Measurements from ENCODE around the gene STXBP4.

STXBP4 gene

GRCh38 chr17:55160501-55160900 is 191.9 kb downstream of the STXBP4 start:
- H3F3A ChIP-seq (ENCODE audit: insufficient read depth, low read length) = no peaks in the 10 kb centered on the region
- no peaks in the 10 kb centered on the region for H3K9me3 ChIP-seq (replicated peaks; ENCODE audit: insufficient read depth, low read length)
- no peak overlapping the region for H3K27ac ChIP-seq (ENCODE audit: low read length)
- H3K4me2 ChIP-seq (ENCODE audit: low read depth, low read length) = no peak overlapping the region
- no peaks in the 10 kb centered on the region for H4K20me1 ChIP-seq (ENCODE audit: insufficient read depth, low read length)
- TF ChIP-seq CTCF (IDR thresholded peaks at IDR 0.05; ENCODE audit: low read length) (no peak), EZH2 (optimal IDR thresholded peaks at IDR 0.05; ENCODE audit: low read depth, low read length) (no peak), EZH2phosphoT487 (IDR thresholded peaks at IDR 0.05; ENCODE audit: low read length) (no peak)
- no peak overlapping the region for H3K4me3 ChIP-seq (ENCODE audit: low read length)
- H3K9ac ChIP-seq (ENCODE audit: low read length) = no peak overlapping the region
- no peaks in the 10 kb centered on the region for H3K36me3 ChIP-seq (replicated peaks; ENCODE audit: insufficient read depth, low read length)
- no peak for DNase-seq
- no peaks in the 10 kb centered on the region for H3K27me3 ChIP-seq (replicated peaks; ENCODE audit: insufficient read depth, low read length)
- no peaks in the 10 kb centered on the region for H3K9me2 ChIP-seq (replicated peaks; ENCODE audit: insufficient read depth, low read length)
- no peaks in the 10 kb centered on the region for H3K79me2 ChIP-seq (ENCODE audit: low read length)
- H3K4me1 ChIP-seq (ENCODE audit: low read length) = no peaks in the 10 kb centered on the region
- H2AFZ ChIP-seq (ENCODE audit: low read length) = no peak overlapping the region

GRCh38 chr17:55161935-55162555 is 193.5 kb downstream of the STXBP4 start:
- no peaks in the 10 kb centered on the region for H3K79me2 ChIP-seq (ENCODE audit: low read length)
- no peak overlapping the region for H3K4me3 ChIP-seq (ENCODE audit: low read length)
- no peaks in the 10 kb centered on the region for H3K9me2 ChIP-seq (replicated peaks; ENCODE audit: insufficient read depth, low read length)
- H3K27me3 ChIP-seq (replicated peaks; ENCODE audit: insufficient read depth, low read length) = no peaks in the 10 kb centered on the region
- H2AFZ ChIP-seq (ENCODE audit: low read length) = no peak overlapping the region
- no peak for DNase-seq
- H3K27ac ChIP-seq (ENCODE audit: low read length) = no peak overlapping the region
- no peaks in the 10 kb centered on the region for H3K9me3 ChIP-seq (replicated peaks; ENCODE audit: insufficient read depth, low read length)
- H3K9ac ChIP-seq (ENCODE audit: low read length) = no peak overlapping the region
- H4K20me1 ChIP-seq (ENCODE audit: insufficient read depth, low read length) = no peaks in the 10 kb centered on the region
- H3K4me2 ChIP-seq (ENCODE audit: low read depth, low read length) = no peak overlapping the region
- TF ChIP-seq EZH2phosphoT487 (IDR thresholded peaks at IDR 0.05; ENCODE audit: low read length) = no peak
- TF ChIP-seq CTCF (IDR thresholded peaks at IDR 0.05; ENCODE audit: low read length) = no peak
- TF ChIP-seq EZH2 (optimal IDR thresholded peaks at IDR 0.05; ENCODE audit: low read depth, low read length) = no peak
- no peaks in the 10 kb centered on the region for H3K4me1 ChIP-seq (ENCODE audit: low read length)
- H3F3A ChIP-seq (ENCODE audit: insufficient read depth, low read length) = no peaks in the 10 kb centered on the region
- no peaks in the 10 kb centered on the region for H3K36me3 ChIP-seq (replicated peaks; ENCODE audit: insufficient read depth, low read length)

GRCh38 chr17:55162556-55162946 is 194.0 kb downstream of the STXBP4 start:
- H3K79me2 ChIP-seq (ENCODE audit: low read length) = no peaks in the 10 kb centered on the region
- H3F3A ChIP-seq (ENCODE audit: insufficient read depth, low read length) = no peaks in the 10 kb centered on the region
- H2AFZ ChIP-seq (ENCODE audit: low read length) = no peak overlapping the region
- DNase-seq = no peak
- no peaks in the 10 kb centered on the region for H4K20me1 ChIP-seq (ENCODE audit: insufficient read depth, low read length)
- H3K27ac ChIP-seq (ENCODE audit: low read length) = no peak overlapping the region
- no peaks in the 10 kb centered on the region for H3K9me3 ChIP-seq (replicated peaks; ENCODE audit: insufficient read depth, low read length)
- H3K9ac ChIP-seq (ENCODE audit: low read length) = no peak overlapping the region
- no peaks in the 10 kb centered on the region for H3K4me1 ChIP-seq (ENCODE audit: low read length)
- H3K4me3 ChIP-seq (ENCODE audit: low read length) = no peak overlapping the region
- no peak for TF ChIP-seq EZH2phosphoT487 (IDR thresholded peaks at IDR 0.05; ENCODE audit: low read length)
- TF ChIP-seq EZH2 (optimal IDR thresholded peaks at IDR 0.05; ENCODE audit: low read depth, low read length) = no peak
- TF ChIP-seq CTCF (IDR thresholded peaks at IDR 0.05; ENCODE audit: low read length) = no peak
- H3K9me2 ChIP-seq (replicated peaks; ENCODE audit: insufficient read depth, low read length) = no peaks in the 10 kb centered on the region
- no peaks in the 10 kb centered on the region for H3K27me3 ChIP-seq (replicated peaks; ENCODE audit: insufficient read depth, low read length)
- no peaks in the 10 kb centered on the region for H3K36me3 ChIP-seq (replicated peaks; ENCODE audit: insufficient read depth, low read length)
- no peak overlapping the region for H3K4me2 ChIP-seq (ENCODE audit: low read depth, low read length)

Measured in MM.1S (cell line).